ENCODE data around the gene PSME2. TPM values are rescaled to one million over a fixed set of nuclear protein-coding genes. Genes with fewer than 3 reads are reported as not detected.

PSME2 gene
- total and polyA plus RNA-seq, 2 of the 13 experiments (the other 11 are each of a cell fraction or from before 2014, with no cell fraction given): 332 to 716 TPM

- TF ChIP-seq ZNF709 (CRISPR knock-in tag; IDR thresholded peaks at IDR 0.05) (no peak), GFI1 (CRISPR knock-in tag; IDR thresholded peaks at IDR 0.05; ENCODE audit: borderline replicate concordance) (no peak), ZNF512B (CRISPR knock-in tag; IDR thresholded peaks at IDR 0.05; ENCODE audit: borderline replicate concordance) (no peak), TEAD2 (CRISPR knock-in tag; IDR thresholded peaks at IDR 0.05) (no peak), GATA4 (IDR thresholded peaks at IDR 0.05; ENCODE audit: borderline replicate concordance, low read depth) (peak; percentile 45), NR3C1 (CRISPR knock-in tag; IDR thresholded peaks at IDR 0.05) (0 out of 2 replicates have a peak, but pooled peaks have one; percentile 11), AHDC1 (CRISPR knock-in tag; IDR thresholded peaks at IDR 0.05; ENCODE audit: borderline replicate concordance) (no peak), ASH2L (IDR thresholded peaks at IDR 0.05; ENCODE audit: insufficient read length, low read depth, low read length) (peak; percentile 92), ARID2 (CRISPR knock-in tag; IDR thresholded peaks at IDR 0.05; ENCODE audit: borderline replicate concordance) (0 out of 2 replicates have a peak, but pooled peaks have one; percentile 83), MAF1 (CRISPR knock-in tag; IDR thresholded peaks at IDR 0.05; ENCODE audit: borderline replicate concordance) (no peak), FOXO1 (CRISPR knock-in tag; IDR thresholded peaks at IDR 0.05) (peak; percentile 71), NFE2 (CRISPR knock-in tag; IDR thresholded peaks at IDR 0.05) (no peak), ZSCAN25 (CRISPR knock-in tag; IDR thresholded peaks at IDR 0.05) (0 out of 2 replicates have a peak, but pooled peaks have one; percentile 2), ZNF205 (CRISPR knock-in tag; IDR thresholded peaks at IDR 0.05) (peak; percentile 82; the same call in 1 of the 2 replicates), POGK (CRISPR knock-in tag; conservative IDR thresholded peaks at IDR 0.05) (no peak)
These were observed 759 bp upstream of the PSME2 start, which contains the start of gene RNF31 (continued) for GRCh38 chr14:24146978-24147760.
